ENCODE measurements around the gene PIK3C2G.
"Not testable (repeated sequence)": the region's sequence is repeated elsewhere in the genome, so short reads cannot be mapped to it uniquely, and the experiment has no call there.

Gene PIK3C2G

GRCh38 chr12:18479256-18479655 lies 217.9 kb downstream of the PIK3C2G start:
- Histone ChIP-seq H3K4me1 (ENCODE audit: control insufficient read depth in 2 of 2, insufficient read depth in 2 of 2, low read length in 2 of 2) (peaks cover 0 to 10% of the 10 kb centered on the region in 2 donors), H3K27me3 (ENCODE audit: control insufficient read depth in 2 of 2, insufficient read depth in 2 of 2, low read length in 2 of 2) (no peaks in the 10 kb centered on the region), H3K9me3 (ENCODE audit: control insufficient read depth in 2 of 2, low read length in 2 of 2) (no peaks in the 10 kb centered on the region), H3K9ac (ENCODE audit: low read depth in 1 of 2, low read length in 2 of 2) (no peak overlapping the region), H3K36me3 (ENCODE audit: control insufficient read depth in 2 of 2, insufficient read depth in 2 of 2, low read length in 2 of 2) (no peaks in the 10 kb centered on the region), H3K27ac (ENCODE audit: low read depth in 2 of 2, low read length in 2 of 2) (no peak overlapping the region), H3K4me3 (ENCODE audit: low read length in 2 of 2) (no peak overlapping the region)

- H3K4me1 ChIP-seq (ENCODE audit: control insufficient read depth in 2 of 2, insufficient read depth in 2 of 2, low read length in 2 of 2): peaks cover 0 to 10% of the 10 kb centered on the region in 2 donors
- no peaks in the 10 kb centered on the region for H3K27me3 ChIP-seq (ENCODE audit: control insufficient read depth in 2 of 2, insufficient read depth in 2 of 2, low read length in 2 of 2)
- H3K27ac ChIP-seq (ENCODE audit: low read depth in 2 of 2, low read length in 2 of 2): no peak overlapping the region
- H3K36me3 ChIP-seq (ENCODE audit: control insufficient read depth in 2 of 2, insufficient read depth in 2 of 2, low read length in 2 of 2): no peaks in the 10 kb centered on the region
- no peak overlapping the region for H3K9ac ChIP-seq (ENCODE audit: low read depth in 1 of 2, low read length in 2 of 2)
- no peaks in the 10 kb centered on the region for H3K9me3 ChIP-seq (ENCODE audit: control insufficient read depth in 2 of 2, low read length in 2 of 2)
- H3K4me3 ChIP-seq (ENCODE audit: low read length in 2 of 2): no peak overlapping the region
Observed at GRCh38 chr12:18482601-18483120, 221.3 kb downstream of the PIK3C2G start.

- Histone ChIP-seq H3K27ac (ENCODE audit: low read depth in 2 of 2, low read length in 2 of 2) (no peak overlapping the region), H3K36me3 (ENCODE audit: control insufficient read depth in 2 of 2, insufficient read depth in 2 of 2, low read length in 2 of 2) (no peaks in the 10 kb centered on the region), H3K4me1 (ENCODE audit: control insufficient read depth in 2 of 2, insufficient read depth in 2 of 2, low read length in 2 of 2) (peaks cover 0 to 10% of the 10 kb centered on the region in 2 donors), H3K4me3 (ENCODE audit: low read length in 2 of 2) (no peak overlapping the region), H3K9ac (ENCODE audit: low read depth in 1 of 2, low read length in 2 of 2) (no peak overlapping the region), H3K27me3 (ENCODE audit: control insufficient read depth in 2 of 2, insufficient read depth in 2 of 2, low read length in 2 of 2) (no peaks in the 10 kb centered on the region), H3K9me3 (ENCODE audit: control insufficient read depth in 2 of 2, low read length in 2 of 2) (no peaks in the 10 kb centered on the region)
Observed at GRCh38 chr12:18483698-18484325, 222.5 kb downstream of the PIK3C2G start.

- no peaks in the 10 kb centered on the region for H3K9me3 ChIP-seq (ENCODE audit: control insufficient read depth in 2 of 2, low read length in 2 of 2)
- peaks cover 0 to 6% of the 10 kb centered on the region in 2 donors for H3K4me1 ChIP-seq (ENCODE audit: control insufficient read depth in 2 of 2, insufficient read depth in 2 of 2, low read length in 2 of 2)
- no peak overlapping the region for H3K9ac ChIP-seq (ENCODE audit: low read depth in 1 of 2, low read length in 2 of 2)
- no peak overlapping the region for H3K4me3 ChIP-seq (ENCODE audit: low read length in 2 of 2)
- no peaks in the 10 kb centered on the region for H3K27me3 ChIP-seq (ENCODE audit: control insufficient read depth in 2 of 2, insufficient read depth in 2 of 2, low read length in 2 of 2)
- H3K27ac ChIP-seq (ENCODE audit: low read depth in 2 of 2, low read length in 2 of 2): no peak overlapping the region
- no peaks in the 10 kb centered on the region for H3K36me3 ChIP-seq (ENCODE audit: control insufficient read depth in 2 of 2, insufficient read depth in 2 of 2, low read length in 2 of 2)
Observed at GRCh38 chr12:18486036-18486435, 224.7 kb downstream of the PIK3C2G start.

- Histone ChIP-seq H3K36me3 (ENCODE audit: control insufficient read depth in 2 of 2, insufficient read depth in 2 of 2, low read length in 2 of 2) (no peaks in the 10 kb centered on the region), H3K9me3 (ENCODE audit: control insufficient read depth in 2 of 2, low read length in 2 of 2) (no peaks in the 10 kb centered on the region)
Observed at GRCh38 chr12:18487509-18487908, 226.2 kb downstream of the PIK3C2G start.

GRCh38 chr12:18492372-18493025 lies 231.2 kb downstream of the PIK3C2G start:
- no peaks in the 10 kb centered on the region for H3K4me1 ChIP-seq (ENCODE audit: control insufficient read depth in 2 of 2, insufficient read depth in 2 of 2, low read length in 2 of 2)
- no peak overlapping the region for H3K4me3 ChIP-seq (ENCODE audit: low read length in 2 of 2)
- no peak overlapping the region for H3K27ac ChIP-seq (ENCODE audit: low read depth in 2 of 2, low read length in 2 of 2)
- no peak overlapping the region for H3K9ac ChIP-seq (ENCODE audit: low read depth in 1 of 2, low read length in 2 of 2)
- H3K9me3 ChIP-seq (ENCODE audit: control insufficient read depth in 2 of 2, low read length in 2 of 2): no peaks in the 10 kb centered on the region
- no peaks in the 10 kb centered on the region for H3K27me3 ChIP-seq (ENCODE audit: control insufficient read depth in 2 of 2, insufficient read depth in 2 of 2, low read length in 2 of 2)
- H3K36me3 ChIP-seq (ENCODE audit: control insufficient read depth in 2 of 2, insufficient read depth in 2 of 2, low read length in 2 of 2): no peaks in the 10 kb centered on the region

More at GRCh38 chr12:18487509-18487908, 226.2 kb downstream of the PIK3C2G start:
- Histone ChIP-seq H3K27me3 (ENCODE audit: control insufficient read depth in 2 of 2, insufficient read depth in 2 of 2, low read length in 2 of 2) (no peaks in the 10 kb centered on the region), H3K27ac (ENCODE audit: low read depth in 2 of 2, low read length in 2 of 2) (no peak overlapping the region), H3K9ac (ENCODE audit: low read depth in 1 of 2, low read length in 2 of 2) (no peak overlapping the region), H3K4me1 (ENCODE audit: control insufficient read depth in 2 of 2, insufficient read depth in 2 of 2, low read length in 2 of 2) (peaks cover 0 to 6% of the 10 kb centered on the region in 2 donors), H3K4me3 (ENCODE audit: low read length in 2 of 2) (no peak overlapping the region)

GRCh38 chr12:18496156-18496555 lies 234.8 kb downstream of the PIK3C2G start:
- Histone ChIP-seq H3K27me3 (ENCODE audit: control insufficient read depth in 2 of 2, insufficient read depth in 2 of 2, low read length in 2 of 2) (no peaks in the 10 kb centered on the region), H3K9me3 (ENCODE audit: control insufficient read depth in 2 of 2, low read length in 2 of 2) (no peaks in the 10 kb centered on the region), H3K9ac (ENCODE audit: low read depth in 1 of 2, low read length in 2 of 2) (no peak overlapping the region), H3K36me3 (ENCODE audit: control insufficient read depth in 2 of 2, insufficient read depth in 2 of 2, low read length in 2 of 2) (no peaks in the 10 kb centered on the region), H3K4me3 (ENCODE audit: low read length in 2 of 2) (no peak overlapping the region), H3K4me1 (ENCODE audit: control insufficient read depth in 2 of 2, insufficient read depth in 2 of 2, low read length in 2 of 2) (no peaks in the 10 kb centered on the region), H3K27ac (ENCODE audit: low read depth in 2 of 2, low read length in 2 of 2) (no peak overlapping the region)

GRCh38 chr12:18500160-18500574 lies 238.8 kb downstream of the PIK3C2G start:
- H3K9ac ChIP-seq (ENCODE audit: low read depth in 1 of 2, low read length in 2 of 2); H3K4me1 ChIP-seq (ENCODE audit: control insufficient read depth in 2 of 2, insufficient read depth in 2 of 2, low read length in 2 of 2); H3K27me3 ChIP-seq (ENCODE audit: control insufficient read depth in 2 of 2, insufficient read depth in 2 of 2, low read length in 2 of 2); H3K9me3 ChIP-seq (ENCODE audit: control insufficient read depth in 2 of 2, low read length in 2 of 2); H3K27ac ChIP-seq (ENCODE audit: low read depth in 2 of 2, low read length in 2 of 2); H3K36me3 ChIP-seq (ENCODE audit: control insufficient read depth in 2 of 2, insufficient read depth in 2 of 2, low read length in 2 of 2); H3K4me3 ChIP-seq (ENCODE audit: low read length in 2 of 2): not testable (repeated sequence)

GRCh38 chr12:18500736-18501135 lies 239.4 kb downstream of the PIK3C2G start:
- not testable (repeated sequence) for H3K36me3 ChIP-seq (ENCODE audit: control insufficient read depth in 2 of 2, insufficient read depth in 2 of 2, low read length in 2 of 2); H3K27me3 ChIP-seq (ENCODE audit: control insufficient read depth in 2 of 2, insufficient read depth in 2 of 2, low read length in 2 of 2); H3K9ac ChIP-seq (ENCODE audit: low read depth in 1 of 2, low read length in 2 of 2); H3K9me3 ChIP-seq (ENCODE audit: control insufficient read depth in 2 of 2, low read length in 2 of 2); H3K27ac ChIP-seq (ENCODE audit: low read depth in 2 of 2, low read length in 2 of 2); H3K4me1 ChIP-seq (ENCODE audit: control insufficient read depth in 2 of 2, insufficient read depth in 2 of 2, low read length in 2 of 2); H3K4me3 ChIP-seq (ENCODE audit: low read length in 2 of 2)

GRCh38 chr12:18502422-18502968 lies 241.2 kb downstream of the PIK3C2G start:
- H3K4me1 ChIP-seq (ENCODE audit: control insufficient read depth in 2 of 2, insufficient read depth in 2 of 2, low read length in 2 of 2): no peaks in the 10 kb centered on the region
- H3K9ac ChIP-seq (ENCODE audit: low read depth in 1 of 2, low read length in 2 of 2): no peak overlapping the region
- H3K9me3 ChIP-seq (ENCODE audit: control insufficient read depth in 2 of 2, low read length in 2 of 2): no peaks in the 10 kb centered on the region
- H3K4me3 ChIP-seq (ENCODE audit: low read length in 2 of 2): no peak overlapping the region
- H3K36me3 ChIP-seq (ENCODE audit: control insufficient read depth in 2 of 2, insufficient read depth in 2 of 2, low read length in 2 of 2): no peaks in the 10 kb centered on the region
- H3K27ac ChIP-seq (ENCODE audit: low read depth in 2 of 2, low read length in 2 of 2): no peak overlapping the region
- H3K27me3 ChIP-seq (ENCODE audit: control insufficient read depth in 2 of 2, insufficient read depth in 2 of 2, low read length in 2 of 2): no peaks in the 10 kb centered on the region

All from mucosa of rectum (tissue), 2 donors.